DND-41 (cell line): ENCODE measurements around the gene SUSD6.

ENCODE experiments used
- ATAC-seq: fragments of 200-7000 bp; cut with Tn5 transposase; 3 replicates; pipeline ENCODE4 v1.9.1; 2021; ENCODE audit warnings: low read depth; ENCODE audit not compliant: insufficient read depth
- DNase-seq: peaks from one replicate; pipeline ENCODE4 v3.0.0-alpha.2; 2020
- H2AFZ ChIP-seq: 2 replicates; pipeline ENCODE4 v1.6.0; 2012; ENCODE audit warnings: low read depth, low read length
- H3K27ac ChIP-seq: 2 replicates; pipeline ENCODE4 v1.5.1; 2012; ENCODE audit warnings: low read length, inconsistent platforms
- H3K27me3 ChIP-seq: fragments of 200-600 bp; sonication (generic); 2 replicates; pipeline ENCODE4 v1.6.0; 2012; ENCODE audit warnings: low read length, mild to moderate bottlenecking, inconsistent platforms; ENCODE audit not compliant: insufficient read depth, poor library complexity
- H3K36me3 ChIP-seq: 2 replicates; pipeline ENCODE4 v1.5.1; 2012; ENCODE audit warnings: low read length, inconsistent platforms; ENCODE audit not compliant: insufficient read depth
- H3K4me1 ChIP-seq: 2 replicates; pipeline ENCODE4 v1.5.1; 2012; ENCODE audit warnings: mild to moderate bottlenecking, low read length; ENCODE audit not compliant: insufficient read depth
- H3K4me2 ChIP-seq: 2 replicates; pipeline ENCODE4 v1.6.0; 2012; ENCODE audit warnings: mild to moderate bottlenecking, moderate library complexity, low read length, inconsistent platforms; ENCODE audit not compliant: insufficient read depth
- H3K4me3 ChIP-seq, 2 experiments: fragments of 200-600 bp in 1 of 2; shearing (Covaris generic) in 1 of 2; 2 replicates each; pipeline ENCODE4 v1.5.1; 2012 to 2016; ENCODE audit warnings: inconsistent platforms in 2 of 2, low read length in 2 of 2, mild to moderate bottlenecking in 2 of 2, low read depth in 1 of 2, moderate library complexity in 1 of 2
- H3K79me2 ChIP-seq: 2 replicates; pipeline ENCODE4 v1.6.0; 2012; ENCODE audit warnings: low read length, inconsistent platforms; ENCODE audit not compliant: insufficient read depth
- H3K9ac ChIP-seq: 2 replicates; pipeline ENCODE4 v1.6.0; 2012; ENCODE audit warnings: low read depth, mild to moderate bottlenecking, inconsistent platforms, low read length, moderate library complexity
- H3K9me3 ChIP-seq: 2 replicates; pipeline ENCODE4 v1.5.1; 2012; ENCODE audit warnings: low read length, moderate library complexity, mild to moderate bottlenecking, inconsistent platforms; ENCODE audit not compliant: insufficient read depth, severe bottlenecking
- H4K20me1 ChIP-seq: 2 replicates; pipeline ENCODE4 v1.6.0; 2012; ENCODE audit warnings: low read length; ENCODE audit not compliant: insufficient read depth
- CTCF ChIP-seq: IDR thresholded peaks from 2 replicates; pipeline ENCODE4 v1.5.1; 2012; ENCODE audit warnings: borderline replicate concordance, low read length, moderate library complexity, mild to moderate bottlenecking; ENCODE audit not compliant: poor library complexity, severe bottlenecking; ENCODE audit errors: extremely low read depth
- EZH2 ChIP-seq: IDR thresholded peaks from 3 replicates; pipeline ENCODE4 v1.6.1; 2012; ENCODE audit warnings: borderline replicate concordance, low read depth, mild to moderate bottlenecking, moderate library complexity, low read length, inconsistent platforms; ENCODE audit not compliant: severe bottlenecking

The SUSD6 gene

GRCh38 chr14:69658664-69659261 is 47.4 kb downstream of the SUSD6 start:
- no peak overlapping the region for H3K9ac ChIP-seq
- no peak overlapping the region for H3K27ac ChIP-seq
- H3K27me3 ChIP-seq, result no peaks in the 10 kb centered on the region
- H3K4me3 ChIP-seq, result no peak overlapping the region
- H3K36me3 ChIP-seq, result peaks cover 3% of the 10 kb centered on the region; the same call in 1 of the 2 replicates
- DNase-seq (no peak), ATAC-seq (no peak)
- H3K4me1 ChIP-seq, result no peaks in the 10 kb centered on the region
- no peaks in the 10 kb centered on the region for H3K9me3 ChIP-seq
- no peak overlapping the region for H2AFZ ChIP-seq
- no peak overlapping the region for H3K4me2 ChIP-seq
- H4K20me1 ChIP-seq, result no peaks in the 10 kb centered on the region; the same call in 1 of the 2 replicates
- no peaks in the 10 kb centered on the region for H3K79me2 ChIP-seq
- no peak for TF ChIP-seq EZH2
- TF ChIP-seq CTCF, result no peak

- Histone ChIP-seq H3K27me3 (no peaks in the 10 kb centered on the region), H4K20me1 (no peaks in the 10 kb centered on the region; the same call in 1 of the 2 replicates), H3K4me3 (no peak overlapping the region), H3K9ac (no peak overlapping the region), H2AFZ (no peak overlapping the region), H3K4me1 (no peaks in the 10 kb centered on the region), H3K79me2 (no peaks in the 10 kb centered on the region), H3K9me3 (no peaks in the 10 kb centered on the region), H3K36me3 (peaks cover 3% of the 10 kb centered on the region; the same call in 1 of the 2 replicates), H3K27ac (no peak overlapping the region), H3K4me2 (no peak overlapping the region)
- no peak for TF ChIP-seq EZH2
- no peak for TF ChIP-seq CTCF
- DNase-seq (no peak), ATAC-seq (no peak)
Measured at GRCh38 chr14:69660344-69661193, 49.2 kb downstream of the SUSD6 start.

GRCh38 chr14:69661194-69661537 is 49.8 kb downstream of the SUSD6 start:
- Histone ChIP-seq H3K79me2 (no peaks in the 10 kb centered on the region), H3K4me3 (no peak overlapping the region), H3K9me3 (no peaks in the 10 kb centered on the region), H2AFZ (no peak overlapping the region), H3K27ac (no peak overlapping the region), H3K4me2 (no peak overlapping the region), H3K9ac (no peak overlapping the region), H3K27me3 (no peaks in the 10 kb centered on the region), H3K36me3 (peaks cover 3% of the 10 kb centered on the region; the same call in 1 of the 2 replicates), H3K4me1 (no peaks in the 10 kb centered on the region), H4K20me1 (no peaks in the 10 kb centered on the region; the same call in 1 of the 2 replicates)
- TF ChIP-seq CTCF (no peak), EZH2 (no peak)
- DNase-seq (no peak), ATAC-seq (no peak)
